Spinal cord (tissue), 10 donors: ENCODE measurements around the gene GLT6D1. TPM values are rescaled to one million over a fixed set of nuclear protein-coding genes. Genes with fewer than 3 reads are reported as not detected.

Source experiments
- DNase-seq, 6 donors: peaks; one replicate each; pipeline versions ENCODE4 v3.0.0 to v3.0.0-alpha.2; 2013 to 2015; ENCODE audit warnings: low spot score in 6 of 6, low read depth in 4 of 6
- H3K27ac ChIP-seq: one replicate; pipeline ENCODE4 v1.5.1; 2013; ENCODE audit warnings: low read depth, low read length, control low read depth
- H3K27me3 ChIP-seq: one replicate; pipeline ENCODE4 v1.6.1; 2013; ENCODE audit warnings: low read length; ENCODE audit not compliant: control insufficient read depth, insufficient read depth
- H3K36me3 ChIP-seq: one replicate; pipeline ENCODE4 v1.6.1; 2013; ENCODE audit warnings: low read length; ENCODE audit not compliant: control insufficient read depth, insufficient read depth
- H3K4me1 ChIP-seq: one replicate; pipeline ENCODE4 v1.6.1; 2013; ENCODE audit warnings: low read length; ENCODE audit not compliant: control insufficient read depth, insufficient read depth
- H3K4me3 ChIP-seq: one replicate; pipeline ENCODE4 v1.5.1; 2013; ENCODE audit warnings: low read depth, low read length, control low read depth
- H3K9me3 ChIP-seq: one replicate; pipeline ENCODE4 v1.6.1; 2013; ENCODE audit warnings: low read length; ENCODE audit not compliant: control insufficient read depth, insufficient read depth
- WGBS: methylation state at CpG from one replicate; pipeline ENCODE4 v1.1.5; 2013; ENCODE audit warnings: missing lambda C conversion rate; ENCODE audit not compliant: insufficient coverage; 5-methylcytosine and 5-hydroxymethylcytosine counted together
- polyA plus RNA-seq, 2 donors: library from polyadenylated mRNA; unstranded; fragments of 120-200 nt; gene quantifications; one replicate each; pipeline ENCODE4 v1.2.1, GENCODE V29; 2013; ENCODE audit not compliant: insufficient read length in 2 of 2
- total RNA-seq, 2 donors: library from RNA; depleted of rRNA in 1 of 2; stranded (reverse); fragments of 120-200 nt in 1 of 2; fragments of >200 nt in 1 of 2; gene quantifications; one replicate each; pipeline versions ENCODE4 v1.2.3 to v1.2.4, GENCODE V29; 2013 to 2014
- donor health status: healthy.

The GLT6D1 gene
- total and polyA plus RNA-seq, 4 donors, result not detected

GRCh38 chr9:135659252-135659651 lies 19.9 kb upstream of the GLT6D1 start:
- Histone ChIP-seq H3K27me3 (no peaks in the 10 kb centered on the region), H3K4me3 (no peak overlapping the region), H3K4me1 (peaks cover 8% of the 10 kb centered on the region), H3K36me3 (no peaks in the 10 kb centered on the region), H3K9me3 (no peaks in the 10 kb centered on the region), H3K27ac (no peak overlapping the region)
- 84% methylated on average over 13 of the region's 13 CpGs for WGBS
- DNase-seq, result no peak

DNA sequence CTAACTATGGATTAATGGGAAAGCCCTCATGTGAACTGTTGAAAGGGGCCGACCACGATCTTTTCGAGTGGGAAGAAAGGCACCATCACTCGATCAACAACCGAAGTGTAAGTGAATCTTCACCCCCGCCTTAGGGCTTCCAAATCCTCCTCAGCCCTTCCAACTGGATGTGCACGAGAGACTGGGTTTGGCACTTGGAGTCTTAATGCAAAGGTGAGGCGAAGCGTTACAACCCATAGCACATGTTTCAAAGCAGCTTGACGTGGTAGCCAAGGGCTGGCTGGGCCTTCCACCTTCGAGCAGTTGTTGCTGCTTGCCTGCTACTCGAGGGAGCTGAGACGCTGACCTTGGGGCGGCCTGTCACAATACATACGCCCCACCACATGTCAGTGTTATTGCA lies 18.1 kb upstream of the GLT6D1 start:
- WGBS, result 89% methylated on average over 15 of the region's 15 CpGs
- Histone ChIP-seq H3K36me3 (no peaks in the 10 kb centered on the region), H3K27me3 (no peaks in the 10 kb centered on the region), H3K4me3 (no peak overlapping the region), H3K4me1 (no peaks in the 10 kb centered on the region), H3K9me3 (no peaks in the 10 kb centered on the region), H3K27ac (no peak overlapping the region)
- DNase-seq, result no peak

DNA sequence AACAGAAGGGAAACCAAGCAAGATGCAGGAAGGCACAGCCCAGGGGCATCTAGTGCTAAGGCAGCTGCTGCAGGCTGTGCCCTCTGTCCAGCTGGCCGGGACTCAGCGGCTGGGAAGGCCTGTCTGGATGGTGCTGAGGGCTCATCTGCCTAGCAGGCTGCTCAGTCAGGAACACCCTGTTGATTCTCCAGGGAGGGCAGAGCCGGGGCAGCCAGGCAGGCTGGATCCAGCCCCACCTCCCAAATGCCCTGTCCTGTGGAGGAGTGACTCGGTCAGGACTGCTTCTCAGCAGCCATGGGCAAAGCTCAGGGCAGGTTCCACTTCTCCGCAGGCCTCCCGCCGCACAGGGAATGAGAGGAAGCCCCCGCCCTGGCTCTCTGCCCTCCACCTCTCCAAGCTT lies 16.0 kb upstream of the GLT6D1 start:
- Histone ChIP-seq H3K4me1 (no peaks in the 10 kb centered on the region), H3K27ac (no peak overlapping the region), H3K27me3 (no peaks in the 10 kb centered on the region), H3K9me3 (no peaks in the 10 kb centered on the region), H3K36me3 (no peaks in the 10 kb centered on the region), H3K4me3 (no peak overlapping the region)
- 89% methylated on average over 8 of the region's 8 CpGs for WGBS
- DNase-seq, result no peak

GRCh38 chr9:135650408-135650807 lies 11.1 kb upstream of the GLT6D1 start:
- Histone ChIP-seq H3K4me1 (no peaks in the 10 kb centered on the region), H3K9me3 (peaks cover 3% of the 10 kb centered on the region), H3K36me3 (no peaks in the 10 kb centered on the region), H3K27me3 (no peaks in the 10 kb centered on the region), H3K27ac (no peak overlapping the region), H3K4me3 (no peak overlapping the region)
- no peak for DNase-seq
- WGBS, result 94% methylated on average over 17 of the region's 17 CpGs

DNA sequence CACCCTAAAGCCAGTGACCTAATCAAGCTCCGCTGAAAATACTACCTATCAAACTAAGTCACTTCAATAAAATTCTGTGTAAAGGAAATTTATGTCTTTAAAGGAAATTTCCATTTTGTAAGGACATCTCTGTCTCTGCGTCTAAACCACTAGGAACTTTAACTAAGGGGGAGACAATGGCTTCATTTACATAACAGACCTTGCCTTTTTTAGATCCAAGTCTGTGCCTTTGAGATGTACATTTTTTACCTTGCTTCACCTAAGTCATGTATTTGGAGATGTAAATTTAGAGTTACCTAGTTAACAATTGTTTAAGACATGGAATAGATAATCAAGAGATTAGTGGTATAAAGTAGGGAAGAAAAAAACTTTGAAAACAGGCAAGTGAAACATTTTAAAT lies 10.2 kb upstream of the GLT6D1 start:
- no CpG with 5 or more reads among the region's 2 CpGs for WGBS
- no peak for DNase-seq
- Histone ChIP-seq H3K27me3 (no peaks in the 10 kb centered on the region), H3K27ac (no peak overlapping the region), H3K4me3 (no peak overlapping the region), H3K4me1 (no peaks in the 10 kb centered on the region), H3K9me3 (peaks cover 6% of the 10 kb centered on the region), H3K36me3 (no peaks in the 10 kb centered on the region)

GRCh38 chr9:135648494-135649410 lies 9.4 kb upstream of the GLT6D1 start:
- no peaks in the 10 kb centered on the region for H3K27me3 ChIP-seq
- no peak overlapping the region for H3K27ac ChIP-seq
- peaks cover 6% of the 10 kb centered on the region for H3K9me3 ChIP-seq
- WGBS, result 94% methylated on average over 5 of the region's 10 CpGs
- DNase-seq, result no peak
- H3K36me3 ChIP-seq, result no peaks in the 10 kb centered on the region
- H3K4me1 ChIP-seq, result no peaks in the 10 kb centered on the region
- H3K4me3 ChIP-seq, result no peak overlapping the region

- Histone ChIP-seq H3K27me3 (no peaks in the 10 kb centered on the region), H3K36me3 (no peaks in the 10 kb centered on the region), H3K4me3 (no peak overlapping the region), H3K9me3 (peaks cover 6% of the 10 kb centered on the region), H3K27ac (no peak overlapping the region), H3K4me1 (no peaks in the 10 kb centered on the region)
- 85% methylated on average over 3 of the region's 4 CpGs for WGBS
- no peak for DNase-seq
These were observed 8.5 kb upstream of the GLT6D1 start for GRCh38 chr9:135647884-135648283.

DNA sequence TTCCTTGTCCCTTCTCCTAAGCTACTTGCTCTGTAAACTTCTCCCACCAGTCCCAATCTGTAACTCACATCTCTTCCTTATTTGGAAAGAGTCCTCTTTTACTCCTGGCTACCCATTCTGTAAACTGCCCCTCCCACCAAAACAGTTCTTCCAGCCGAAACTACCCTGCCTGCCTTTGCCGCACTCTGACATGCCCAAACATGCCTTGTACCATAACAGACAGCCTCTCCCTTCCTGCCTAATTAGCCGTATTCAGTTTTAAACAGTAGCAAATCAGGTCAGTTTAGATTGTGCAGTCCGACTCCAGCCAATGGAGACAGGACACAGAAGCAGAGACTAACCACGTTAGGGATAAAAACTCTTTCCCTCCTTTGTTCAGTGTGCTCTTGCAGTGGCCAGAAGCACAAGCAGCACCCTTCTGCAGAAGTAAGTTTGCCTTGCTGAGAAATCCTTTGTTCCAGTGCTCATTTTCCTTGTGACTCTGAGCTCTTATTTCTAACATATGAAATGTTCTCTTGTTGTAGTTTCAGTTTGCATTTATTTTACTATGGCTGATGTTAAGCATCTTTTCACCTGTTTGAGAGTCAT lies 5.4 kb upstream of the GLT6D1 start:
- H3K27me3 ChIP-seq, result no peaks in the 10 kb centered on the region
- H3K36me3 ChIP-seq, result no peaks in the 10 kb centered on the region
- H3K4me3 ChIP-seq, result no peak overlapping the region
- H3K27ac ChIP-seq, result no peak overlapping the region
- no peak for DNase-seq
- H3K9me3 ChIP-seq, result peaks cover 6% of the 10 kb centered on the region
- WGBS, result 84% methylated on average over 5 of the region's 5 CpGs
- no peaks in the 10 kb centered on the region for H3K4me1 ChIP-seq

DNA sequence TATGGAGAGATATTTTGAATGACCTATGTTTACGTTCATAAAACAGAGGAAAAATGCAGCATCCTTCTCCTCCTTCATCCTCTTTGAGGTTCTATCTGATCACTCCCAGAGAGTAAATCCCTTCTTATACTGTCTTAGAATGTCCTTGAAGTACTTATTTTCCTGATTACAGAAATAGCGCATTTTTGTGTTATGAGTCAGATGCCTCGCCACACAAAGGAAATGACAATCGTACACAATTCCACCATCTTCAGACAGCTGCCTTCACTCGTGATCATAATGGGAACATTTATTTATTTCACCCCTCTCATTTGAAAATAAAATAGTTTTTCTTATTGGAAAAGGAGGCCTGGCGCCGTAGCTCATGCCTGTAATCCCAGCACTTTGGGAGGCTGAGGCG lies 2.4 kb upstream of the GLT6D1 start:
- DNase-seq, result no peak
- no peaks in the 10 kb centered on the region for H3K4me1 ChIP-seq
- no peak overlapping the region for H3K27ac ChIP-seq
- peaks cover 3% of the 10 kb centered on the region for H3K9me3 ChIP-seq
- no peak overlapping the region for H3K4me3 ChIP-seq
- H3K36me3 ChIP-seq, result no peaks in the 10 kb centered on the region
- no peaks in the 10 kb centered on the region for H3K27me3 ChIP-seq
- 80% methylated on average over 1 of the region's 8 CpGs for WGBS

GRCh38 chr9:135641047-135641446 lies 1.7 kb upstream of the GLT6D1 start:
- no peak for DNase-seq
- Histone ChIP-seq H3K27ac (no peak overlapping the region), H3K27me3 (no peaks in the 10 kb centered on the region), H3K4me1 (no peaks in the 10 kb centered on the region), H3K36me3 (no peaks in the 10 kb centered on the region), H3K9me3 (peaks cover 3% of the 10 kb centered on the region), H3K4me3 (no peak overlapping the region)
- 84% methylated on average over 5 of the region's 7 CpGs for WGBS
